ENCODE results near the gene PPP1R10.
A peak's percentile ranks its signal among the peaks of the same experiment; 100 is the strongest.
"Not testable (repeated sequence)": the region's sequence is repeated elsewhere in the genome, so short reads cannot be mapped to it uniquely, and the experiment has no call there.

Gene PPP1R10

GRCh38 chr6:30616811-30617564, at the start of gene PPP1R10:
TSS of gene PPP1R10 (minus strand) at chr6:30617243. CDS start at chr6:30609944, 7,299 bp downstream.
- TF ChIP-seq CTCF (IDR thresholded peaks at IDR 0.05) (no peak), ZFX (IDR thresholded peaks at IDR 0.05; ENCODE audit: borderline replicate concordance) (no peak)
- H3K27ac ChIP-seq, result peak within 1 kb of the TSS; percentile 99

- not testable (repeated sequence) for H3K27ac ChIP-seq
Observed at GRCh38 chr6:30666300-30666699, 49.3 kb upstream of the PPP1R10 start.

- no peak overlapping the region for H3K27ac ChIP-seq
- TF ChIP-seq ZFX (IDR thresholded peaks at IDR 0.05; ENCODE audit: borderline replicate concordance) (no peak), CTCF (IDR thresholded peaks at IDR 0.05) (no peak)
Observed at GRCh38 chr6:30664994-30665767, 48.1 kb upstream of the PPP1R10 start.

- not testable (repeated sequence) for H3K27ac ChIP-seq
Observed at GRCh38 chr6:30657922-30658321, 40.9 kb upstream of the PPP1R10 start.

GRCh38 chr6:30657454-30657853, 40.4 kb upstream of the PPP1R10 start:
- TF ChIP-seq ZFX (IDR thresholded peaks at IDR 0.05; ENCODE audit: borderline replicate concordance) (no peak), CTCF (IDR thresholded peaks at IDR 0.05) (no peak)
- no peak overlapping the region for H3K27ac ChIP-seq

- no peak for TF ChIP-seq ZFX (IDR thresholded peaks at IDR 0.05; ENCODE audit: borderline replicate concordance)
- no peak for TF ChIP-seq CTCF (IDR thresholded peaks at IDR 0.05)
- no peak overlapping the region for H3K27ac ChIP-seq
Observed at GRCh38 chr6:30656513-30656912, 39.5 kb upstream of the PPP1R10 start.

GRCh38 chr6:30655743-30656094, 38.7 kb upstream of the PPP1R10 start:
- no peak overlapping the region for H3K27ac ChIP-seq
- TF ChIP-seq ZFX (IDR thresholded peaks at IDR 0.05; ENCODE audit: borderline replicate concordance) (no peak), CTCF (IDR thresholded peaks at IDR 0.05) (no peak)

Measured in 22Rv1 (cell line).